Measurements from ENCODE around the gene UBASH3A. TPM values are rescaled to one million over a fixed set of nuclear protein-coding genes. Genes with fewer than 3 reads are reported as not detected.
"Not testable (repeated sequence)": the region's sequence is repeated elsewhere in the genome, so short reads cannot be mapped to it uniquely, and the experiment has no call there.

The UBASH3A gene
- total RNA-seq, 1 donor from 2014 or later: not detected

DNA sequence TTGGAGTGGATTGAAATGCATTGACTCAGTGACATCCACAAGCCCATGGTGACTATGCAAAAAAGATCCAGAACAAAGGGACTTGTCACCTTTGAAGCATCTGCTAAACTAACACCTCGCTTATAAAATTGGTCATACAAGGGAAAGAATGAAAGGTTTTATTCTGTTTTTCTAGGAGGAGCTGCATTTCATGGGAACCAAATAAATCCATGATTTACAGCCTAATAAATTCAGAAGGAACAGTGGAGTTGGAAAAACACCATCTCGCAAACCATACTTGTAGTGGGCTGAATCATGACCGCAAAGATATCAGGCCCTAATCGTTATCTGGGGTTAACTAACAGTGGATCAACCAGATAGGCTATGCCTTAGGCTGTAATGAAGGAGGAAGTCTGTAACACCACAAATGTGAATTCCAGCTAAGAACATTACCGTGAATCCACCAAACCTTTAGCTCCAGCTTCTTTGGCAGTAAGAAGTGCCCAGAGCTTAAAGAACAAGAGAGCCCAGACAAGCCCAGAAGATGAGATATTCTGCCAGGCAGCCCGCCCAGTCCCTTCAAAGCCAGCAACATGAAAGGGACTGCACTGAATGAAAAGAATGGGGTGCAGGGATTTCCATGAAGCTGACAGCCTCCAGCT lies 64.9 kb downstream of the UBASH3A start:
- Mint-ChIP-seq H3K4me3 (ENCODE audit: unreplicated experiment) (no peak overlapping the region), H3K9me3 (ENCODE audit: unreplicated experiment) (peaks cover 1% of the 10 kb centered on the region), H3K27me3 (ENCODE audit: unreplicated experiment) (peaks cover under 1% of the 10 kb centered on the region)

DNA sequence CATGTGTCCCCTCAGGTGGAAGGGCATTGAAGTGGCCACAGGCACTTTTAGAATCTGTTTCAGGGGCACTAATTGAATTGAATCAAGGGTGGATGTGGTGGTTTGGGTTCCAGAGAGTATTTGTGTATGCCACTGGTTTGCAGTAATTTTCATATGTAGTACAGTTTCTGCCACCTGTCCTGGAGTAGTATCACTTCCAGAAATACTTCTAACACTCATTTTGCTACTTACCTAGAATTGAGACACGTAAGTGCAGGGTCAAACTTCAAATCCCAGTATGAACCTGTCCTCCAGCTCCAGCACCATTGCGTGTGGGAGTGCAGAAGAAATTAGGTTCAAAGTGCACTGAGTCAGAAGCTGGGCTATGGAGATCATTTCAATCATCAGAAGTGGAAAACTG lies 65.6 kb downstream of the UBASH3A start:
- H3K4me1 Mint-ChIP-seq (ENCODE audit: low read depth, unreplicated experiment): peaks cover 13% of the 10 kb centered on the region
- TF ChIP-seq, protein P1, sequence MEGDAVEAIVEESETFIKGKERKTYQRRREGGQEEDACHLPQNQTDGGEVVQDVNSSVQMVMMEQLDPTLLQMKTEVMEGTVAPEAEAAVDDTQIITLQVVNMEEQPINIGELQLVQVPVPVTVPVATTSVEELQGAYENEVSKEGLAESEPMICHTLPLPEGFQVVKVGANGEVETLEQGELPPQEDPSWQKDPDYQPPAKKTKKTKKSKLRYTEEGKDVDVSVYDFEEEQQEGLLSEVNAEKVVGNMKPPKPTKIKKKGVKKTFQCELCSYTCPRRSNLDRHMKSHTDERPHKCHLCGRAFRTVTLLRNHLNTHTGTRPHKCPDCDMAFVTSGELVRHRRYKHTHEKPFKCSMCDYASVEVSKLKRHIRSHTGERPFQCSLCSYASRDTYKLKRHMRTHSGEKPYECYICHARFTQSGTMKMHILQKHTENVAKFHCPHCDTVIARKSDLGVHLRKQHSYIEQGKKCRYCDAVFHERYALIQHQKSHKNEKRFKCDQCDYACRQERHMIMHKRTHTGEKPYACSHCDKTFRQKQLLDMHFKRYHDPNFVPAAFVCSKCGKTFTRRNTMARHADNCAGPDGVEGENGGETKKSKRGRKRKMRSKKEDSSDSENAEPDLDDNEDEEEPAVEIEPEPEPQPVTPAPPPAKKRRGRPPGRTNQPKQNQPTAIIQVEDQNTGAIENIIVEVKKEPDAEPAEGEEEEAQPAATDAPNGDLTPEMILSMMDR (IDR thresholded peaks at IDR 0.05; ENCODE audit: partially characterized antibody, unreplicated experiment): no peak
- no peak for DNase-seq
- H3K36me3 Mint-ChIP-seq (ENCODE audit: unreplicated experiment): no peaks in the 10 kb centered on the region
- peaks cover 3% of the 10 kb centered on the region for H3K27me3 Mint-ChIP-seq (ENCODE audit: unreplicated experiment)
- peaks cover 2% of the 10 kb centered on the region for H3K9me3 Mint-ChIP-seq (ENCODE audit: unreplicated experiment)
- H3K4me3 Mint-ChIP-seq (ENCODE audit: unreplicated experiment): no peak overlapping the region
- no peak overlapping the region for H3K27ac Mint-ChIP-seq (ENCODE audit: unreplicated experiment)

More for the DNA sequence above, 64.9 kb downstream of the UBASH3A start:
- Mint-ChIP-seq H3K27ac (ENCODE audit: unreplicated experiment) (no peak overlapping the region), H3K4me1 (ENCODE audit: low read depth, unreplicated experiment) (peaks cover 6% of the 10 kb centered on the region), H3K36me3 (ENCODE audit: unreplicated experiment) (no peaks in the 10 kb centered on the region)
- no peak for DNase-seq
- TF ChIP-seq, protein P1 (IDR thresholded peaks at IDR 0.05; ENCODE audit: partially characterized antibody, unreplicated experiment): no peak

GRCh38 chr21:42469726-42470125 lies 66.0 kb downstream of the UBASH3A start:
- peaks cover 17% of the 10 kb centered on the region for H3K4me1 Mint-ChIP-seq (ENCODE audit: low read depth, unreplicated experiment)
- not testable (repeated sequence) for H3K36me3 Mint-ChIP-seq (ENCODE audit: unreplicated experiment); DNase-seq; H3K27me3 Mint-ChIP-seq (ENCODE audit: unreplicated experiment); H3K4me3 Mint-ChIP-seq (ENCODE audit: unreplicated experiment); H3K9me3 Mint-ChIP-seq (ENCODE audit: unreplicated experiment); H3K27ac Mint-ChIP-seq (ENCODE audit: unreplicated experiment)

DNA sequence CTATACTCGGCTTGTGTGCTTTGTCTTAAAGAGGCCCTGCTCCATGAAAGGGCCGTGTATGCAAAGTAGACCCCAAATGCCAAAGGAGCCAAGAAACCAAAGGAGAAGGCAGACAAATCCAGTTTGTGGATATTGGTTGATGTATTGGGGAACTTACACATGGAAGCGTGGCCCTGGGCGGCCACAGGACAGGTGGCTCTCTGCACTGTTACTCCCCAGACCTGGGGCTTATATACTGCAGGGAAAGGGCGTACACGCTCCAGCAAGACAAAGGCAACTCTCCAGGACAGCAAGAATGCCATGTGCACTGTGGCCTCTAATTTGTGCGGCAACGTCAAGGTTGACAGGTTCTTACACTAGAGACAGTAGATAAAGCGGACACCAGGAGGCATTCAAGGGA lies 67.5 kb downstream of the UBASH3A start:
- no peak overlapping the region for H3K27ac Mint-ChIP-seq (ENCODE audit: unreplicated experiment)
- no peak overlapping the region for H3K4me3 Mint-ChIP-seq (ENCODE audit: unreplicated experiment)
- H3K36me3 Mint-ChIP-seq (ENCODE audit: unreplicated experiment): no peaks in the 10 kb centered on the region
- TF ChIP-seq, protein P1 (IDR thresholded peaks at IDR 0.05; ENCODE audit: partially characterized antibody, unreplicated experiment): no peak
- peaks cover 5% of the 10 kb centered on the region for H3K27me3 Mint-ChIP-seq (ENCODE audit: unreplicated experiment)
- peaks cover 15% of the 10 kb centered on the region for H3K4me1 Mint-ChIP-seq (ENCODE audit: low read depth, unreplicated experiment)
- no peak for DNase-seq
- H3K9me3 Mint-ChIP-seq (ENCODE audit: unreplicated experiment): peaks cover 4% of the 10 kb centered on the region

- Mint-ChIP-seq H3K27me3 (ENCODE audit: unreplicated experiment) (peaks cover 5% of the 10 kb centered on the region), H3K36me3 (ENCODE audit: unreplicated experiment) (no peaks in the 10 kb centered on the region), H3K4me3 (ENCODE audit: unreplicated experiment) (no peak overlapping the region), H3K27ac (ENCODE audit: unreplicated experiment) (no peak overlapping the region), H3K4me1 (ENCODE audit: low read depth, unreplicated experiment) (peaks cover 15% of the 10 kb centered on the region), H3K9me3 (ENCODE audit: unreplicated experiment) (peaks cover 4% of the 10 kb centered on the region)
- no peak for DNase-seq
- TF ChIP-seq, protein P1 (IDR thresholded peaks at IDR 0.05; ENCODE audit: partially characterized antibody, unreplicated experiment): no peak
These were observed 68.1 kb downstream of the UBASH3A start for GRCh38 chr21:42471716-42472330.
